HG03039 (cell line): Measurements from ENCODE around the gene KCNJ16.

Source experiments
- ATAC-seq: cut with Tn5 transposase; IDR thresholded peaks from one replicate; pipeline ENCODE4 v1.9.1; 2021; ENCODE audit warnings: mild to moderate bottlenecking, moderate library complexity; ENCODE audit not compliant: unreplicated experiment

The KCNJ16 gene

GRCh38 chr17:70067134-70067533 is 7.9 kb upstream of the KCNJ16 start:
- ATAC-seq, result no peak

GRCh38 chr17:70070305-70071027 is 4.6 kb upstream of the KCNJ16 start:
- ATAC-seq, result no peak

- ATAC-seq, result no peak
These were observed 3.9 kb upstream of the KCNJ16 start for GRCh38 chr17:70071127-70071526.

- ATAC-seq, result no peak
These were observed 3.4 kb upstream of the KCNJ16 start for GRCh38 chr17:70071620-70072019.

GRCh38 chr17:70072546-70073309 is 2.3 kb upstream of the KCNJ16 start:
- ATAC-seq, result no peak

- no peak for ATAC-seq
These were observed 1.7 kb upstream of the KCNJ16 start for GRCh38 chr17:70073310-70073709.

- no peak for ATAC-seq
These were observed 1.2 kb upstream of the KCNJ16 start for GRCh38 chr17:70073799-70074198.

GRCh38 chr17:70074236-70074830 is 692 bp upstream of the KCNJ16 start:
- ATAC-seq, result no peak

GRCh38 chr17:70076189-70076588 is 1.2 kb downstream of the KCNJ16 start:
- no peak for ATAC-seq

- ATAC-seq, result no peak
These were observed 1.8 kb downstream of the KCNJ16 start for GRCh38 chr17:70076831-70077230.

GRCh38 chr17:70078549-70078948 is 3.5 kb downstream of the KCNJ16 start:
- no peak for ATAC-seq

- no peak for ATAC-seq
These were observed 4.0 kb downstream of the KCNJ16 start for GRCh38 chr17:70078994-70079531.

- no peak for ATAC-seq
These were observed 5.7 kb downstream of the KCNJ16 start for GRCh38 chr17:70080541-70081347.

GRCh38 chr17:70081885-70082284 is 6.9 kb downstream of the KCNJ16 start:
- ATAC-seq, result no peak

- ATAC-seq, result no peak
These were observed 9.5 kb downstream of the KCNJ16 start for GRCh38 chr17:70084476-70084875.

- ATAC-seq, result no peak
These were observed 11.5 kb downstream of the KCNJ16 start for GRCh38 chr17:70086516-70086915.

- no peak for ATAC-seq
These were observed 14.6 kb downstream of the KCNJ16 start for GRCh38 chr17:70089513-70090148.

GRCh38 chr17:70091005-70091568 is 16.1 kb downstream of the KCNJ16 start:
- no peak for ATAC-seq

GRCh38 chr17:70091696-70092095 is 16.7 kb downstream of the KCNJ16 start:
- ATAC-seq, result no peak

- no peak for ATAC-seq
These were observed 18.1 kb downstream of the KCNJ16 start for GRCh38 chr17:70093163-70093562.
